Hepatocyte (in vitro differentiated cells): ENCODE data around the gene ZNF488. TPM values are rescaled to one million over a fixed set of nuclear protein-coding genes. Genes with fewer than 3 reads are reported as not detected.

ENCODE experiments used
- DNase-seq: peaks from one replicate; pipeline ENCODE4 v3.0.0-alpha.2; 2016; ENCODE audit warnings: low spot score
- H2AFZ ChIP-seq: fragments of 200-600 bp; sonication (generic); 2 replicates; pipeline ENCODE4 v1.6.0; 2016; ENCODE audit warnings: antibody characterized with exemption, mild to moderate bottlenecking
- H3K27ac ChIP-seq: fragments of 200-600 bp; sonication (generic); 2 replicates; pipeline ENCODE4 v1.5.1; 2016; ENCODE audit warnings: mild to moderate bottlenecking
- H3K27me3 ChIP-seq: fragments of 200-600 bp; sonication (generic); 2 replicates; pipeline ENCODE4 v1.6.1; 2016
- H3K36me3 ChIP-seq: fragments of 200-600 bp; sonication (generic); replicated peaks from 2 replicates; pipeline ENCODE4 v1.5.1; 2016; ENCODE audit warnings: low read depth; ENCODE audit not compliant: insufficient read depth
- H3K4me1 ChIP-seq: fragments of 200-600 bp; sonication (generic); 2 replicates; pipeline ENCODE4 v1.5.1; 2016; ENCODE audit warnings: mild to moderate bottlenecking, moderate library complexity; ENCODE audit not compliant: insufficient read depth
- H3K4me2 ChIP-seq: fragments of 200-600 bp; sonication (generic); 2 replicates; pipeline ENCODE4 v1.6.0; 2016
- H3K4me3 ChIP-seq: fragments of 200-600 bp; sonication (generic); 2 replicates; pipeline ENCODE4 v1.5.1; 2016; ENCODE audit warnings: mild to moderate bottlenecking
- H3K79me2 ChIP-seq: fragments of 200-600 bp; sonication (generic); 2 replicates; pipeline ENCODE4 v1.6.0; 2017; ENCODE audit warnings: mild to moderate bottlenecking
- H3K9me2 ChIP-seq: fragments of 200-600 bp; sonication (generic); replicated peaks from 2 replicates; pipeline ENCODE4 v1.6.0; 2017; ENCODE audit warnings: mild to moderate bottlenecking; ENCODE audit not compliant: insufficient read depth
- H3K9me3 ChIP-seq: fragments of 200-600 bp; sonication (generic); 2 replicates; pipeline ENCODE4 v1.5.1; 2016; ENCODE audit warnings: low read depth, mild to moderate bottlenecking
- H4K20me1 ChIP-seq: fragments of 200-600 bp; sonication (generic); 2 replicates; pipeline ENCODE4 v1.6.0; 2016; ENCODE audit warnings: mild to moderate bottlenecking; ENCODE audit not compliant: insufficient read depth, poor library complexity, severe bottlenecking
- CTCF ChIP-seq: fragments of 200-600 bp; sonication (generic); IDR thresholded peaks from 2 replicates; pipeline ENCODE4 v1.5.1; 2016; ENCODE audit warnings: antibody characterized with exemption, mild to moderate bottlenecking; ENCODE audit not compliant: poor library complexity
- EZH2 ChIP-seq: fragments of 200-600 bp; sonication (generic); IDR thresholded peaks from 2 replicates; pipeline ENCODE4 v1.6.1; 2016; ENCODE audit warnings: antibody characterized with exemption, mild to moderate bottlenecking, borderline replicate concordance
- EZH2phosphoT487 ChIP-seq: fragments of 200-600 bp; sonication (generic); IDR thresholded peaks from one replicate; pipeline ENCODE4 v1.6.1; 2018; ENCODE audit warnings: antibody characterized with exemption, mild to moderate bottlenecking, low read depth, moderate library complexity; ENCODE audit not compliant: unreplicated experiment, severe bottlenecking
- WGBS: methylation state at CpG from one replicate; pipeline ENCODE4 v1.1.6; 2016; ENCODE audit warnings: low lambda C conversion rate; ENCODE audit errors: missing lambda C conversion rate; 5-methylcytosine and 5-hydroxymethylcytosine counted together
- polyA plus RNA-seq: library from polyadenylated mRNA; unstranded; fragments of >200 nt; fragmentation: Nextera tagmentation; extraction: Ambion mirVana; gene quantifications from 2 replicates; pipeline ENCODE4 v1.2.1, GENCODE V29; 2016
- total RNA-seq: library from RNA; depleted of rRNA; stranded (reverse); fragments of >200 nt; gene quantifications from 2 replicates; pipeline ENCODE4 v1.2.3, GENCODE V29; 2014

Gene ZNF488
- total and polyA plus RNA-seq, 2 experiments from 2014 or later = 1.2 to 2.5 TPM

DNA sequence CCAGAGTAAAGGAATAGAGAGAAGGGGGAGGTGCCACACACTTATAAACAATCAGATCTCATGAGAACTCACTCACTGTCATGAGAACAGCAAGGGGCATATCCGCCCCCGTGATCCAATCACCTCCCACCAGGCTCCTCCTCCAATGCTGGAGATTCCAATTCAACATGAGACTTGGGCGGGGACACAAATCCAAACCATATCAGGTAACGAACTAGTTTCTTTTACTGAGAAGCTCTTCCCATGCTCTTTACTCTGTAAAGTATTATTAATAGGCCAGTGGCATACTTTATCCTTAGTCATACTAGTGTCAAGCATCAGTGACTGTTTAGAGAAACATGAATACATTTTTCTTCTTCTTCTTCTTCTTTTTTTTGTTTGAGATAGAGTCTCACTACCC lies 39.4 kb upstream of the ZNF488 start:
- H3K27ac ChIP-seq = no peak overlapping the region
- H3K4me3 ChIP-seq = no peak overlapping the region
- TF ChIP-seq EZH2phosphoT487 (no peak), EZH2 (no peak), CTCF (no peak)
- no peaks in the 10 kb centered on the region for H3K36me3 ChIP-seq
- no peaks in the 10 kb centered on the region for H4K20me1 ChIP-seq
- no peak overlapping the region for H3K4me2 ChIP-seq
- no peaks in the 10 kb centered on the region for H3K9me3 ChIP-seq
- H3K79me2 ChIP-seq = no peaks in the 10 kb centered on the region
- H3K9me2 ChIP-seq = no peaks in the 10 kb centered on the region
- no peaks in the 10 kb centered on the region for H3K27me3 ChIP-seq
- no peaks in the 10 kb centered on the region for H3K4me1 ChIP-seq
- WGBS = 76% methylated on average over 4 of the region's 4 CpGs
- no peak for DNase-seq
- H2AFZ ChIP-seq = no peak overlapping the region

DNA sequence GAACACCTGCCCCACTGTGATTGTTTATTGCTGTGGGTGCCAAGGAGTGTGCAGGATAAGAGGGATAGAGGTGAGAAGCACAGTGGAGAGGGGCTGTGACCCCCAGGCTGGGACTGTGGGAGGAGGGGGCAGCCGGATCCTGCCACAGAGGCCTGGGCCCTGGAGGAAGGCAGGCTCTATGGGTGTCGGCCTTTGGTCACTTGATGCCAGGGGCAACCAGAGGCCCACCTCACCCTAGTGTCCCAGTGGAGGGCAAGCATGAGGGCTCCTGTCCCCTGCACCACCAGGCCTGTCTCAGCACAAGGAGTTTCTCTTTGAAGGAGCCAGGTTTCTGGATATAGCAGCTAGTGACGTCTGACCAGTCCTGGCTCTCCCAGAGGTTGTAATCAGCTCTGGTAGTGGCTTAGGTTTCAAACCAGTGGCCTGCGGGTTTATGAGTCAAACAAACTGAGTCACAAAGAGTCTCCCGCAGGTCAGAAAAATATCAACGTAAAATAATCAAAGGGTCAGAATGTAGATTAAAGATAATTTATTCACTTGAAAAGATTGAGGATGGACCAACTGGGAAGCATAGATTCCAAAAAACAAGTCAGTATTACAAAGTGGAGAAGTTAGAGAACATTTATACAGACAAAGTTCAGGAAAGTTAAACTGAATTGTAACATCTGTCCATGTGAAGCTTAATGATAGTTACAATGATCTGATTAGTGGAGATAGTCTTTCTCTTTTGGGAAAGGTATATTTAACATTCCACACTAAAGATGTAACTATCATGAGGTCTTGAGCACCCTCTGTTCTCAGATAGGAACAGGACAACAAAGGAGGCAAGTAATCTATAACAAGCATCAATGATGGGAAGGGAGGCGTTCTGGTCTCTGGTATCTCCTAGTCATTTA lies 37.2 kb upstream of the ZNF488 start:
- Histone ChIP-seq H3K36me3 (no peaks in the 10 kb centered on the region), H3K4me1 (no peaks in the 10 kb centered on the region), H3K9me3 (no peaks in the 10 kb centered on the region), H3K27ac (no peak overlapping the region), H3K27me3 (no peaks in the 10 kb centered on the region), H3K4me2 (no peak overlapping the region), H3K9me2 (no peaks in the 10 kb centered on the region), H3K79me2 (no peaks in the 10 kb centered on the region), H2AFZ (no peak overlapping the region), H3K4me3 (no peak overlapping the region), H4K20me1 (no peaks in the 10 kb centered on the region)
- WGBS = 72% methylated on average over 7 of the region's 7 CpGs
- DNase-seq = no peak
- no peak for TF ChIP-seq EZH2phosphoT487
- TF ChIP-seq EZH2 = no peak
- no peak for TF ChIP-seq CTCF

- Histone ChIP-seq H3K27ac (no peak overlapping the region), H3K9me3 (no peaks in the 10 kb centered on the region), H3K9me2 (no peaks in the 10 kb centered on the region), H3K79me2 (no peaks in the 10 kb centered on the region), H3K27me3 (no peaks in the 10 kb centered on the region), H3K4me1 (no peaks in the 10 kb centered on the region), H3K4me3 (no peak overlapping the region), H3K4me2 (no peak overlapping the region), H4K20me1 (no peaks in the 10 kb centered on the region), H3K36me3 (no peaks in the 10 kb centered on the region), H2AFZ (no peak overlapping the region)
- no peak for DNase-seq
- WGBS = 83% methylated on average over 14 of the region's 14 CpGs
- TF ChIP-seq EZH2phosphoT487 (no peak), EZH2 (no peak), CTCF (no peak)
Measured at GRCh38 chr10:47420305-47421056, 36.4 kb upstream of the ZNF488 start.
